ENCODE results near the gene ARHGEF19.

Gene ARHGEF19

GRCh38 chr1:16177306-16177705, 35.1 kb downstream of the ARHGEF19 start:
- Histone ChIP-seq H3K9me3 (ENCODE audit: control insufficient read depth, low read length) (peaks cover 4% of the 10 kb centered on the region), H3K4me1 (ENCODE audit: control insufficient read depth, insufficient read depth, low read length, poor library complexity, severe bottlenecking) (peaks cover 58% of the 10 kb centered on the region), H3K36me3 (ENCODE audit: control insufficient read depth, insufficient read depth, low read length) (no peaks in the 10 kb centered on the region), H3K4me3 (ENCODE audit: extremely low read depth, insufficient read depth, low read length, poor library complexity, severe bottlenecking) (no peak overlapping the region), H3K27ac (ENCODE audit: low read depth, low read length, severe bottlenecking) (no peak overlapping the region)
- WGBS, 2 experiments (ENCODE audit: insufficient coverage in 2 of 2) = 93% methylated on average over 2 of the region's 4 CpGs; no CpG with 5 or more reads in 1 of the 2 experiments

GRCh38 chr1:16176653-16177052, 35.8 kb downstream of the ARHGEF19 start:
- Histone ChIP-seq H3K4me3 (ENCODE audit: extremely low read depth, insufficient read depth, low read length, poor library complexity, severe bottlenecking) (no peak overlapping the region), H3K27ac (ENCODE audit: low read depth, low read length, severe bottlenecking) (peak overlapping the region; percentile 73)
- 93 to 100% methylated on average over 5 to 6 of the region's 7 CpGs for WGBS, 2 experiments (ENCODE audit: insufficient coverage in 2 of 2)

GRCh38 chr1:16175610-16176553, 36.6 kb downstream of the ARHGEF19 start:
- H3K27ac ChIP-seq (ENCODE audit: low read depth, low read length, severe bottlenecking) = peak overlapping the region; percentile 73
- 70 to 76% methylated on average over 11 to 16 of the region's 24 CpGs for WGBS, 2 experiments (ENCODE audit: insufficient coverage in 2 of 2)

More at GRCh38 chr1:16176653-16177052, 35.8 kb downstream of the ARHGEF19 start:
- H3K9me3 ChIP-seq (ENCODE audit: control insufficient read depth, low read length) = peaks cover 4% of the 10 kb centered on the region
- H3K36me3 ChIP-seq (ENCODE audit: control insufficient read depth, insufficient read depth, low read length) = no peaks in the 10 kb centered on the region
- H3K4me1 ChIP-seq (ENCODE audit: control insufficient read depth, insufficient read depth, low read length, poor library complexity, severe bottlenecking) = peaks cover 57% of the 10 kb centered on the region

GRCh38 chr1:16174886-16175598, 37.4 kb downstream of the ARHGEF19 start:
- Histone ChIP-seq H3K4me1 (ENCODE audit: control insufficient read depth, insufficient read depth, low read length, poor library complexity, severe bottlenecking) (peaks cover 49% of the 10 kb centered on the region), H3K9me3 (ENCODE audit: control insufficient read depth, low read length) (peaks cover 4% of the 10 kb centered on the region), H3K4me3 (ENCODE audit: extremely low read depth, insufficient read depth, low read length, poor library complexity, severe bottlenecking) (no peak overlapping the region), H3K27ac (ENCODE audit: low read depth, low read length, severe bottlenecking) (peak overlapping the region; percentile 73), H3K36me3 (ENCODE audit: control insufficient read depth, insufficient read depth, low read length) (no peaks in the 10 kb centered on the region)
- 89 to 93% methylated on average over 14 to 20 of the region's 22 CpGs for WGBS, 2 experiments (ENCODE audit: insufficient coverage in 2 of 2)

More at GRCh38 chr1:16175610-16176553, 36.6 kb downstream of the ARHGEF19 start:
- Histone ChIP-seq H3K4me3 (ENCODE audit: extremely low read depth, insufficient read depth, low read length, poor library complexity, severe bottlenecking) (no peak overlapping the region), H3K4me1 (ENCODE audit: control insufficient read depth, insufficient read depth, low read length, poor library complexity, severe bottlenecking) (peaks cover 54% of the 10 kb centered on the region), H3K9me3 (ENCODE audit: control insufficient read depth, low read length) (peaks cover 4% of the 10 kb centered on the region), H3K36me3 (ENCODE audit: control insufficient read depth, insufficient read depth, low read length) (no peaks in the 10 kb centered on the region)

- Histone ChIP-seq H3K27ac (ENCODE audit: low read depth, low read length, severe bottlenecking) (peak overlapping the region; percentile 71), H3K9me3 (ENCODE audit: control insufficient read depth, low read length) (peaks cover 4% of the 10 kb centered on the region), H3K4me3 (ENCODE audit: extremely low read depth, insufficient read depth, low read length, poor library complexity, severe bottlenecking) (no peak overlapping the region), H3K4me1 (ENCODE audit: control insufficient read depth, insufficient read depth, low read length, poor library complexity, severe bottlenecking) (peaks cover 49% of the 10 kb centered on the region), H3K36me3 (ENCODE audit: control insufficient read depth, insufficient read depth, low read length) (no peaks in the 10 kb centered on the region)
- 96 to 97% methylated on average over 4 to 5 of the region's 9 CpGs for WGBS, 2 experiments (ENCODE audit: insufficient coverage in 2 of 2)
Measured at GRCh38 chr1:16174261-16174868, 38.1 kb downstream of the ARHGEF19 start.

- peaks cover 4% of the 10 kb centered on the region for H3K9me3 ChIP-seq (ENCODE audit: control insufficient read depth, low read length)
- WGBS, 2 experiments (ENCODE audit: insufficient coverage in 2 of 2) = 71 to 77% methylated on average over 5 to 12 of the region's 12 CpGs
- H3K27ac ChIP-seq (ENCODE audit: low read depth, low read length, severe bottlenecking) = peak overlapping the region; percentile 71
- no peak overlapping the region for H3K4me3 ChIP-seq (ENCODE audit: extremely low read depth, insufficient read depth, low read length, poor library complexity, severe bottlenecking)
- peaks cover 51% of the 10 kb centered on the region for H3K4me1 ChIP-seq (ENCODE audit: control insufficient read depth, insufficient read depth, low read length, poor library complexity, severe bottlenecking)
- no peaks in the 10 kb centered on the region for H3K36me3 ChIP-seq (ENCODE audit: control insufficient read depth, insufficient read depth, low read length)
Measured at GRCh38 chr1:16173447-16174260, 38.8 kb downstream of the ARHGEF19 start.

- 89 to 90% methylated on average over 8 of the region's 14 CpGs for WGBS, 2 experiments (ENCODE audit: insufficient coverage in 2 of 2)
- no peaks in the 10 kb centered on the region for H3K36me3 ChIP-seq (ENCODE audit: control insufficient read depth, insufficient read depth, low read length)
- H3K4me3 ChIP-seq (ENCODE audit: extremely low read depth, insufficient read depth, low read length, poor library complexity, severe bottlenecking) = no peak overlapping the region
- H3K9me3 ChIP-seq (ENCODE audit: control insufficient read depth, low read length) = peaks cover 4% of the 10 kb centered on the region
- H3K27ac ChIP-seq (ENCODE audit: low read depth, low read length, severe bottlenecking) = peak overlapping the region; percentile 71
- peaks cover 56% of the 10 kb centered on the region for H3K4me1 ChIP-seq (ENCODE audit: control insufficient read depth, insufficient read depth, low read length, poor library complexity, severe bottlenecking)
Measured at GRCh38 chr1:16172964-16173446, 39.4 kb downstream of the ARHGEF19 start.

- Histone ChIP-seq H3K36me3 (ENCODE audit: control insufficient read depth, insufficient read depth, low read length) (no peaks in the 10 kb centered on the region), H3K27ac (ENCODE audit: low read depth, low read length, severe bottlenecking) (no peak overlapping the region), H3K4me1 (ENCODE audit: control insufficient read depth, insufficient read depth, low read length, poor library complexity, severe bottlenecking) (peaks cover 56% of the 10 kb centered on the region), H3K4me3 (ENCODE audit: extremely low read depth, insufficient read depth, low read length, poor library complexity, severe bottlenecking) (no peak overlapping the region), H3K9me3 (ENCODE audit: control insufficient read depth, low read length) (no peaks in the 10 kb centered on the region)
- 95 to 96% methylated on average over 10 to 12 of the region's 15 CpGs for WGBS, 2 experiments (ENCODE audit: insufficient coverage in 2 of 2)
Measured at GRCh38 chr1:16172218-16172830, 40.1 kb downstream of the ARHGEF19 start.

- 85 to 86% methylated on average over 13 of the region's 19 CpGs for WGBS, 2 experiments (ENCODE audit: insufficient coverage in 2 of 2)
- no peaks in the 10 kb centered on the region for H3K9me3 ChIP-seq (ENCODE audit: control insufficient read depth, low read length)
- H3K4me1 ChIP-seq (ENCODE audit: control insufficient read depth, insufficient read depth, low read length, poor library complexity, severe bottlenecking) = peaks cover 52% of the 10 kb centered on the region
- H3K4me3 ChIP-seq (ENCODE audit: extremely low read depth, insufficient read depth, low read length, poor library complexity, severe bottlenecking) = no peak overlapping the region
- H3K36me3 ChIP-seq (ENCODE audit: control insufficient read depth, insufficient read depth, low read length) = no peaks in the 10 kb centered on the region
- H3K27ac ChIP-seq (ENCODE audit: low read depth, low read length, severe bottlenecking) = no peak overlapping the region
Measured at GRCh38 chr1:16171314-16172151, 40.9 kb downstream of the ARHGEF19 start.
